SU-DHL-6 (cell line): ENCODE measurements around the gene ZNF891.

Experiments used
- H2AFZ ChIP-seq: fragments of 200-600 bp; sonication (generic); 2 replicates; pipeline ENCODE4 v1.6.1; 2014; ENCODE audit warnings: low read depth, mild to moderate bottlenecking, moderate library complexity, mixed read lengths, antibody characterized with exemption, low read length; ENCODE audit not compliant: severe bottlenecking
- H3F3A ChIP-seq: fragments of 200-600 bp; shearing (Covaris generic); 2 replicates; pipeline ENCODE4 v1.6.0; 2016; ENCODE audit warnings: antibody characterized with exemption, mild to moderate bottlenecking; ENCODE audit not compliant: insufficient read depth
- H3K27ac ChIP-seq: fragments of 200-600 bp; sonication (generic); 2 replicates; pipeline ENCODE4 v1.5.1; 2016; ENCODE audit warnings: low read depth, mild to moderate bottlenecking, low read length, moderate library complexity, mixed read lengths
- H3K27me3 ChIP-seq: fragments of 200-600 bp; sonication (generic), shearing (Covaris generic); 2 replicates; pipeline ENCODE4 v1.6.0; 2014; ENCODE audit warnings: mild to moderate bottlenecking, low read length
- H3K36me3 ChIP-seq: fragments of 200-600 bp; sonication (generic); 2 replicates; pipeline ENCODE4 v1.6.1; 2014; ENCODE audit warnings: mild to moderate bottlenecking, low read length, mixed read lengths
- H3K4me2 ChIP-seq: fragments of 300-600, 200-600 bp; shearing (Covaris generic), sonication (generic); 2 replicates; pipeline ENCODE4 v1.6.0; 2014; ENCODE audit warnings: low read length, low read depth, mild to moderate bottlenecking; ENCODE audit not compliant: poor library complexity, severe bottlenecking
- H3K4me3 ChIP-seq: fragments of 200-600 bp; sonication (generic); 2 replicates; pipeline ENCODE4 v1.5.1; 2014; ENCODE audit warnings: antibody characterized with exemption, low read length, mild to moderate bottlenecking, mixed read lengths; ENCODE audit not compliant: insufficient read depth, poor library complexity, severe bottlenecking
- H3K79me2 ChIP-seq: fragments of 200-600 bp; sonication (generic); 2 replicates; pipeline ENCODE4 v1.6.1; 2014; ENCODE audit warnings: mild to moderate bottlenecking, low read length, moderate library complexity; ENCODE audit not compliant: insufficient read depth
- H3K9ac ChIP-seq: fragments of 200-600 bp; sonication (generic); 2 replicates; pipeline ENCODE4 v1.7.0; 2014; ENCODE audit warnings: mild to moderate bottlenecking, low read length
- H3K9me2 ChIP-seq: fragments of 200-600 bp; sonication (generic); replicated peaks from 2 replicates; pipeline ENCODE4 v1.6.1; 2014; ENCODE audit warnings: low read length; ENCODE audit not compliant: insufficient read depth
- H3K9me3 ChIP-seq: fragments of 200-600 bp; sonication (generic); 2 replicates; pipeline ENCODE4 v1.6.1; 2014; ENCODE audit warnings: low read length, mixed read lengths; ENCODE audit not compliant: insufficient read depth
- H4K20me1 ChIP-seq: fragments of 200-600 bp; sonication (generic); 2 replicates; pipeline ENCODE4 v1.6.1; 2014; ENCODE audit warnings: low read depth, mild to moderate bottlenecking, antibody characterized with exemption, low read length, moderate library complexity, mixed read lengths
- EZH2phosphoT487 ChIP-seq: fragments of 200-600 bp; sonication (generic), shearing (Covaris generic); conservative IDR thresholded peaks from 2 replicates; pipeline ENCODE4 v1.6.1; 2018; ENCODE audit warnings: mild to moderate bottlenecking, antibody characterized with exemption, low read length, moderate library complexity, mixed read lengths
- TF ChIP-seq, protein P1 (sequence below): fragments of 200-600 bp; sonication (generic); IDR thresholded peaks from one replicate; pipeline ENCODE4 v1.5.1; 2017; ENCODE audit warnings: antibody characterized with exemption, mild to moderate bottlenecking, low read length, moderate library complexity; ENCODE audit not compliant: insufficient read depth, poor library complexity, severe bottlenecking

ZNF891 gene

GRCh38 chr12:133080368-133081158 lies 49.5 kb downstream of the ZNF891 start, which contains the start of gene ZNF140:
Gene ZNF140, plus strand, starts transcription at chr12:133080923. Its CDS starts 398 bp downstream, at chr12:133081321.
- H3K27ac ChIP-seq: peak within 1 kb of the TSS; percentile 89
- H3K9ac ChIP-seq: peak within 1 kb of the TSS; percentile 59
- H3K79me2 ChIP-seq: no peaks in the 10 kb centered on the region
- no peaks in the 10 kb centered on the region for H3K27me3 ChIP-seq
- H4K20me1 ChIP-seq: no peaks in the 10 kb centered on the region
- H3K4me2 ChIP-seq: peak within 1 kb of the TSS; percentile 63
- TF ChIP-seq, protein P1, sequence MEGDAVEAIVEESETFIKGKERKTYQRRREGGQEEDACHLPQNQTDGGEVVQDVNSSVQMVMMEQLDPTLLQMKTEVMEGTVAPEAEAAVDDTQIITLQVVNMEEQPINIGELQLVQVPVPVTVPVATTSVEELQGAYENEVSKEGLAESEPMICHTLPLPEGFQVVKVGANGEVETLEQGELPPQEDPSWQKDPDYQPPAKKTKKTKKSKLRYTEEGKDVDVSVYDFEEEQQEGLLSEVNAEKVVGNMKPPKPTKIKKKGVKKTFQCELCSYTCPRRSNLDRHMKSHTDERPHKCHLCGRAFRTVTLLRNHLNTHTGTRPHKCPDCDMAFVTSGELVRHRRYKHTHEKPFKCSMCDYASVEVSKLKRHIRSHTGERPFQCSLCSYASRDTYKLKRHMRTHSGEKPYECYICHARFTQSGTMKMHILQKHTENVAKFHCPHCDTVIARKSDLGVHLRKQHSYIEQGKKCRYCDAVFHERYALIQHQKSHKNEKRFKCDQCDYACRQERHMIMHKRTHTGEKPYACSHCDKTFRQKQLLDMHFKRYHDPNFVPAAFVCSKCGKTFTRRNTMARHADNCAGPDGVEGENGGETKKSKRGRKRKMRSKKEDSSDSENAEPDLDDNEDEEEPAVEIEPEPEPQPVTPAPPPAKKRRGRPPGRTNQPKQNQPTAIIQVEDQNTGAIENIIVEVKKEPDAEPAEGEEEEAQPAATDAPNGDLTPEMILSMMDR: peak; percentile 7
- TF ChIP-seq EZH2phosphoT487: no peak
- no peaks in the 10 kb centered on the region for H3K9me2 ChIP-seq
- peaks cover 8% of the 10 kb centered on the region for H3F3A ChIP-seq
- H3K9me3 ChIP-seq: peaks cover 53% of the 10 kb centered on the region; the same call in 1 of the 2 replicates
- H2AFZ ChIP-seq: peak within 1 kb of the TSS; percentile 83
- H3K36me3 ChIP-seq: peaks cover 36% of the 10 kb centered on the region
- peak within 1 kb of the TSS; percentile 62 for H3K4me3 ChIP-seq

- peaks cover 30% of the 10 kb centered on the region for H3K36me3 ChIP-seq
- H3F3A ChIP-seq: peaks cover 8% of the 10 kb centered on the region
- H3K4me3 ChIP-seq: peak overlapping the region; percentile 62
- H3K79me2 ChIP-seq: no peaks in the 10 kb centered on the region
- peak overlapping the region; percentile 83 for H2AFZ ChIP-seq
- peak overlapping the region; percentile 89 for H3K27ac ChIP-seq
- no peaks in the 10 kb centered on the region for H3K27me3 ChIP-seq
- H3K9ac ChIP-seq: peak overlapping the region; percentile 59
- no peaks in the 10 kb centered on the region for H3K9me2 ChIP-seq
- H3K9me3 ChIP-seq: peaks cover 53% of the 10 kb centered on the region; the same call in 1 of the 2 replicates
- H4K20me1 ChIP-seq: no peaks in the 10 kb centered on the region
- TF ChIP-seq, protein P1: no peak
- no peak for TF ChIP-seq EZH2phosphoT487
- H3K4me2 ChIP-seq: peak overlapping the region; percentile 63
Measured at GRCh38 chr12:133080026-133080367, 50.1 kb downstream of the ZNF891 start.

DNA sequence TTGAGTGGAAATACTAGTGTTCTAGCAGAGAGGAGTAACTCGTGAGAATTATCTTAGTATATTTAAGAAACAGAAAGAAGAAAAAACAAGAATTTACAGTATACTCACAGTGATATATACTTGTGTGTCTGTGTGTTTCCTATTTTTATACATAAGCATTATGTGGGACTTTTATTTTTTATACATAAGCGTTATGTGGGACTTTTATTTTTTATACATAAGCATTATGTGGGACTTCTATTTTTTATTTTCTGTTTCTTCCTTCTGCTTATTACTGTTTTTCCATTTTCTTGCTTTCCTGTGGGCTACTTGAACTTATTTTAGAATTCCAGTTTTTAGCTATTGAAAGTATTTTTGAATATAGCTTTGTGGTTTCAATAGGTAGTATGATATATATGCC lies 56.2 kb downstream of the ZNF891 start:
- H3K4me2 ChIP-seq: no peak overlapping the region
- no peak overlapping the region for H3K9ac ChIP-seq
- H3K9me2 ChIP-seq: no peaks in the 10 kb centered on the region
- H3K4me3 ChIP-seq: no peak overlapping the region
- no peaks in the 10 kb centered on the region for H3F3A ChIP-seq
- H3K27me3 ChIP-seq: no peaks in the 10 kb centered on the region
- peaks cover 39% of the 10 kb centered on the region for H3K9me3 ChIP-seq
- no peak overlapping the region for H3K27ac ChIP-seq
- H3K36me3 ChIP-seq: no peaks in the 10 kb centered on the region
- TF ChIP-seq EZH2phosphoT487: no peak
- TF ChIP-seq, protein P1: no peak
- H4K20me1 ChIP-seq: no peaks in the 10 kb centered on the region
- no peaks in the 10 kb centered on the region for H3K79me2 ChIP-seq
- H2AFZ ChIP-seq: no peak overlapping the region
